IMR-90 (cell line): ENCODE results near the gene TCF7. TPM values are rescaled to one million over a fixed set of nuclear protein-coding genes. Genes with fewer than 3 reads are reported as not detected.

Experiments used
- ATAC-seq: fragments of 200-7000 bp; cut with Tn5 transposase; 2 replicates; pipeline ENCODE4 v1.9.1; 2020; ENCODE audit warnings: low read depth, mild to moderate bottlenecking, moderate library complexity
- BruUV-seq: library from RNA; stranded (reverse); fragments of 400-500 nt; replicated peaks from 2 replicates; lab custom pipeline; 2021; lab: Mats Ljungman, UMichigan
- CTCF ChIA-PET: fragments of 300-600 bp; formaldehyde crosslinking; extraction: SDS; loops from one replicate; lab custom pipeline; 2021; ENCODE audit warnings: antibody characterized with exemption; lab: Yijun Ruan, JAX
- POLR2A ChIA-PET: fragments of 300-600 bp; sonication (Branson Sonifier 250); formaldehyde crosslinking; loops from one replicate; lab custom pipeline; 2022; ENCODE audit warnings: antibody characterized with exemption; ENCODE audit not compliant: unreplicated experiment; lab: Charles Lee
- DNase-seq: peaks from one replicate; pipeline ENCODE4 v3.0.0; 2013
- H2AFZ ChIP-seq: replicated peaks from 2 replicates; pipeline ENCODE3; 2013; ENCODE audit warnings: low read length, mild to moderate bottlenecking; ENCODE audit not compliant: poor library complexity
- H2AK5ac ChIP-seq: 2 replicates; pipeline ENCODE4 v1.6.1; 2013; ENCODE audit warnings: low read depth, low read length, inconsistent platforms
- H2AK9ac ChIP-seq: replicated peaks from 2 replicates; pipeline ENCODE3; 2013; ENCODE audit warnings: mild to moderate bottlenecking, low read depth, low read length, moderate library complexity; ENCODE audit not compliant: poor library complexity
- H2BK120ac ChIP-seq: 2 replicates; pipeline ENCODE4 v1.6.1; 2013; ENCODE audit warnings: low read depth, low read length, inconsistent platforms
- H2BK15ac ChIP-seq: 3 replicates; pipeline ENCODE4 v1.6.1; 2013; ENCODE audit warnings: low read depth, low read length, inconsistent platforms
- H2BK20ac ChIP-seq: 2 replicates; pipeline ENCODE4 v1.6.1; 2013; ENCODE audit warnings: low read depth, mild to moderate bottlenecking, inconsistent platforms, low read length, moderate library complexity
- H2BK5ac ChIP-seq: 2 replicates; pipeline ENCODE4 v1.6.1; 2013; ENCODE audit warnings: mild to moderate bottlenecking, low read depth, low read length, inconsistent platforms; ENCODE audit not compliant: poor library complexity, severe bottlenecking
- H3K14ac ChIP-seq: replicated peaks from 2 replicates; pipeline ENCODE4 v1.6.1; 2013; ENCODE audit warnings: low read depth, low read length, inconsistent platforms
- H3K18ac ChIP-seq: 2 replicates; pipeline ENCODE4 v1.6.1; 2013; ENCODE audit warnings: low read depth, low read length, control low read depth
- H3K23ac ChIP-seq: 2 replicates; pipeline ENCODE4 v1.6.1; 2013; ENCODE audit warnings: low read depth, low read length, inconsistent platforms
- H3K27ac ChIP-seq: 2 replicates; pipeline ENCODE4 v1.5.1; 2013; ENCODE audit warnings: mild to moderate bottlenecking, control low read depth, low read length; ENCODE audit not compliant: insufficient read depth
- H3K27me3 ChIP-seq: 2 replicates; pipeline ENCODE4 v1.6.1; 2013; ENCODE audit warnings: low read length; ENCODE audit not compliant: control insufficient read depth, insufficient read depth
- H3K36me3 ChIP-seq: 2 replicates; pipeline ENCODE4 v1.6.1; 2013; ENCODE audit warnings: low read length, mixed read lengths; ENCODE audit not compliant: control insufficient read depth, insufficient read depth
- H3K4ac ChIP-seq: 2 replicates; pipeline ENCODE4 v1.6.1; 2013; ENCODE audit warnings: low read depth, low read length, inconsistent platforms
- H3K4me1 ChIP-seq: 2 replicates; pipeline ENCODE4 v1.6.1; 2013; ENCODE audit warnings: low read length, mixed read lengths; ENCODE audit not compliant: control insufficient read depth, insufficient read depth
- H3K4me2 ChIP-seq: 2 replicates; pipeline ENCODE4 v1.6.1; 2013; ENCODE audit warnings: low read depth, mild to moderate bottlenecking, control low read depth, low read length, moderate library complexity
- H3K4me3 ChIP-seq: 2 replicates; pipeline ENCODE4 v1.5.1; 2013; ENCODE audit warnings: low read depth, mild to moderate bottlenecking, control low read depth, low read length, moderate library complexity; ENCODE audit not compliant: insufficient read depth
- H3K56ac ChIP-seq: 2 replicates; pipeline ENCODE4 v1.6.1; 2013; ENCODE audit warnings: low read length, inconsistent platforms; ENCODE audit not compliant: insufficient read depth; ENCODE audit errors: extremely low read depth
- H3K79me1 ChIP-seq, 2 experiments: 2 replicates each; pipeline ENCODE4 v1.6.1; 2013; ENCODE audit warnings: low read length in 2 of 2, inconsistent platforms in 1 of 2, low read depth in 1 of 2
- H3K9ac ChIP-seq: 2 replicates; pipeline ENCODE4 v1.6.1; 2013; ENCODE audit warnings: low read depth, low read length, control low read depth
- H3K9me1 ChIP-seq: 2 replicates; pipeline ENCODE4 v1.6.1; 2013; ENCODE audit warnings: low read length, inconsistent platforms; ENCODE audit not compliant: insufficient read depth
- H3K9me3 ChIP-seq: 2 replicates; pipeline ENCODE4 v1.6.1; 2013; ENCODE audit warnings: low read length; ENCODE audit not compliant: control insufficient read depth, insufficient read depth
- H4K20me1 ChIP-seq: 2 replicates; pipeline ENCODE4 v1.6.1; 2013; ENCODE audit warnings: low read length, inconsistent platforms; ENCODE audit not compliant: insufficient read depth
- H4K5ac ChIP-seq: 2 replicates; pipeline ENCODE4 v1.6.1; 2013; ENCODE audit warnings: mild to moderate bottlenecking, low read depth, low read length, control low read depth
- H4K8ac ChIP-seq, 2 experiments: 2 replicates each; pipeline ENCODE4 v1.6.1; 2013; ENCODE audit warnings: low read depth in 2 of 2, low read length in 2 of 2, control low read depth in 1 of 2, inconsistent platforms in 1 of 2
- H4K91ac ChIP-seq: 2 replicates; pipeline ENCODE4 v1.6.1; 2013; ENCODE audit warnings: low read depth, low read length, inconsistent platforms; ENCODE audit not compliant: insufficient read depth
- BHLHE40 ChIP-seq: fragments of 150-350 bp; IDR thresholded peaks from 2 replicates; pipeline ENCODE4 v1.6.1; 2016; ENCODE audit warnings: mild to moderate bottlenecking, low read depth, low read length
- CEBPB ChIP-seq: IDR thresholded peaks from 2 replicates; pipeline ENCODE4 v1.6.1; 2012; ENCODE audit warnings: low read depth, low read length, improper control_type of control experiment
- CHD1 ChIP-seq: IDR thresholded peaks from 2 replicates; pipeline ENCODE4 v1.6.1; 2012; ENCODE audit warnings: low read depth, low read length, improper control_type of control experiment
- MAFK ChIP-seq: IDR thresholded peaks from 2 replicates; pipeline ENCODE4 v1.6.1; 2012; ENCODE audit warnings: low read depth, low read length, improper control_type of control experiment
- MAZ ChIP-seq: IDR thresholded peaks from 2 replicates; pipeline ENCODE4 v1.6.1; 2012; ENCODE audit warnings: low read depth, mild to moderate bottlenecking, low read length, improper control_type of control experiment, moderate library complexity, borderline replicate concordance
- MXI1 ChIP-seq: IDR thresholded peaks from 2 replicates; pipeline ENCODE4 v1.6.1; 2012; ENCODE audit warnings: low read depth, mild to moderate bottlenecking, low read length, moderate library complexity, borderline replicate concordance
- NFE2L2 ChIP-seq: fragments of 150-350 bp; IDR thresholded peaks from 2 replicates; pipeline ENCODE4 v1.6.1; 2016; ENCODE audit warnings: low read depth, mild to moderate bottlenecking, low read length
- POLR2A ChIP-seq: IDR thresholded peaks from 2 replicates; pipeline ENCODE4 v1.6.1; 2012; ENCODE audit warnings: mild to moderate bottlenecking, low read depth, low read length
- RAD21 ChIP-seq: IDR thresholded peaks from 2 replicates; pipeline ENCODE4 v1.6.1; 2012; ENCODE audit warnings: low read length, improper control_type of control experiment
- RCOR1 ChIP-seq: IDR thresholded peaks from 2 replicates; pipeline ENCODE4 v1.6.1; 2012; ENCODE audit warnings: mild to moderate bottlenecking, low read length, improper control_type of control experiment; ENCODE audit not compliant: insufficient replicate concordance
- RFX5 ChIP-seq: IDR thresholded peaks from 2 replicates; pipeline ENCODE4 v1.8.0; 2012; ENCODE audit warnings: low read depth, mild to moderate bottlenecking, low read length, moderate library complexity
- SMC3 ChIP-seq: fragments of 150-350 bp; IDR thresholded peaks from 2 replicates; pipeline ENCODE4 v1.6.1; 2016; ENCODE audit warnings: low read depth, mild to moderate bottlenecking, antibody characterized with exemption, low read length, moderate library complexity
- WGBS, 2 experiments: methylation state at CpG; one replicate each; pipeline versions ENCODE4 v1.1.5 to v1.1.7; 2013; ENCODE audit warnings: missing lambda C conversion rate in 2 of 2; ENCODE audit not compliant: insufficient read length in 1 of 2; ENCODE audit errors: extremely low coverage in 2 of 2; 5-methylcytosine and 5-hydroxymethylcytosine counted together
- dilution Hi-C: fragments of 300-500 bp; cut with HindIII; formaldehyde crosslinking; loops from one replicate; pipeline ENCODE4 v1.14.3; 2018; ENCODE audit warnings: low sequenced_read_pairs; ENCODE audit not compliant: unreplicated experiment
- in situ Hi-C: fragments of 300-500 bp; cut with MboI; formaldehyde crosslinking; loops from 3 replicates; pipeline ENCODE4 v1.14.3; 2019; ENCODE audit warnings: low sequenced_read_pairs, inconsistent platforms, mixed read lengths
- intact Hi-C: fragments of 100-400 bp; cut with micrococcal nuclease; formaldehyde crosslinking; loops from 2 replicates; pipeline ENCODE4 v1.10.0; 2022
- polyA plus RNA-seq, 3 experiments: library from polyadenylated mRNA; depleted of rRNA; stranded (reverse); fragments of >200 nt; gene quantifications; 2 replicates each; pipeline ENCODE4 v1.2.3, GENCODE V29; 2012; ENCODE audit warnings: low replicate concordance in 1 of 3
- total RNA-seq: library from RNA; depleted of rRNA; stranded (reverse); fragments of >200 nt; gene quantifications from 2 replicates; pipeline ENCODE4 v1.2.3, GENCODE V29; 2012
- TF ChIP-seq, protein P1 (sequence below): fragments of 150-350 bp; IDR thresholded peaks from 2 replicates; pipeline ENCODE4 v1.6.1; 2016; ENCODE audit warnings: low read depth, mild to moderate bottlenecking, low read length, moderate library complexity, borderline replicate concordance
- TF ChIP-seq, protein P2 (sequence below): conservative IDR thresholded peaks from 2 replicates; pipeline ENCODE4 v1.5.1; 2012; ENCODE audit warnings: mild to moderate bottlenecking, low read depth, low read length, improper control_type of control experiment
- TF ChIP-seq, protein P3 (sequence below): fragments of 150-350 bp; IDR thresholded peaks from 2 replicates; pipeline ENCODE4 v1.6.1; 2017; ENCODE audit warnings: mild to moderate bottlenecking, antibody characterized with exemption, low read length, low read depth

The TCF7 gene
- total and polyA plus RNA-seq, 2 of the 4 experiments (the other 2 are of a cell fraction) = 1.3 to 3.4 TPM

DNA sequence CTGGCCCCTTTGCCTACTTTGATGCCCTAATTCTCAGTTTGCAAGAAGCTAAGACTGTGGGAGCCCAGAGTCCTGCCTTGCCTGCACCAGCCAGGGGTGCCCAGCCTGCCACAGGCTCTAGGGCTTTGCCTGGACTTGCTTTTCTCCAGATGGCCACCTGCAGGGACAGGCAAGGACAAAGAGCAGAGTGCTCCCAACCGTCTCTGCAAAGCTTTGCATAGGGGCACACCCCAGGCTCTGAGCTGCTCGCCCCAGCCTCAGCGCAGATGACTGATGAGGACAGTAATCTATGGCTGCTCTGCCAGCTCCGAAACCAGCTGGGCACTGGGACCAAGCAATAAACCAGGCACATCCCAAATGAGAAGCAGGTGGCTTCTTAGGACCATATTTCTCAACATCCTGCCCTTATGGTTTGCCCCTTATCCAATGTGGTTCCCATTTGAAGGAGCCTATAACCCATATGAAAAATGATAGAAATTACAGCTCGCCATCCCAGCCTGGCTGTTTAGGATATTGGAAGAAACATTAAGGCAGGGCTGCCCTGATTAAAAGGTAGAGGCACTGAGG lies 25.4 kb upstream of the TCF7 start:
- Histone ChIP-seq H2BK120ac (no peak overlapping the region), H4K20me1 (no peaks in the 10 kb centered on the region), H4K5ac (no peak overlapping the region), H2AFZ (no peak overlapping the region), H3K4me1 (peaks cover 2% of the 10 kb centered on the region; the same call in 1 of the 2 replicates), H2AK9ac (no peak overlapping the region), H3K4me2 (no peak overlapping the region), H3K9me1 (no peaks in the 10 kb centered on the region), H3K27ac (no peak overlapping the region), H3K14ac (no peak overlapping the region), H3K56ac (no peak overlapping the region), H3K79me1 (no peaks in the 10 kb centered on the region), H3K18ac (no peak overlapping the region), H3K27me3 (peaks cover 47% of the 10 kb centered on the region), H3K23ac (no peak overlapping the region), H2AK5ac (no peak overlapping the region), H4K8ac (no peak overlapping the region), H3K4ac (no peak overlapping the region), H3K36me3 (no peaks in the 10 kb centered on the region), H4K91ac (no peak overlapping the region), H3K4me3 (no peak overlapping the region), H2BK20ac (no peak overlapping the region), H2BK15ac (no peak overlapping the region), H3K9ac (no peak overlapping the region), H2BK5ac (no peak overlapping the region), H3K9me3 (no peaks in the 10 kb centered on the region)
- CTCF ChIA-PET = interaction anchor here (0.9 kb wide), 1 partner anchor 12 kb away, joined by 3 read pairs; no protein-coding TSS in a partner anchor
- ATAC-seq (no peak), DNase-seq (no peak)
- 43% methylated on average over 1 of the region's 5 CpGs; no CpG with 5 or more reads in 1 of the 2 experiments for WGBS, 2 experiments
- intact Hi-C loops = no loop called here
- TF ChIP-seq CHD1 (no peak), MXI1 (no peak), SMC3 (no peak), BHLHE40 (no peak), RCOR1 (no peak), POLR2A (no peak), RAD21 (no peak), NFE2L2 (no peak), MAZ (no peak), CEBPB (no peak), MAFK (no peak), RFX5 (no peak)
- TF ChIP-seq, protein P1, sequence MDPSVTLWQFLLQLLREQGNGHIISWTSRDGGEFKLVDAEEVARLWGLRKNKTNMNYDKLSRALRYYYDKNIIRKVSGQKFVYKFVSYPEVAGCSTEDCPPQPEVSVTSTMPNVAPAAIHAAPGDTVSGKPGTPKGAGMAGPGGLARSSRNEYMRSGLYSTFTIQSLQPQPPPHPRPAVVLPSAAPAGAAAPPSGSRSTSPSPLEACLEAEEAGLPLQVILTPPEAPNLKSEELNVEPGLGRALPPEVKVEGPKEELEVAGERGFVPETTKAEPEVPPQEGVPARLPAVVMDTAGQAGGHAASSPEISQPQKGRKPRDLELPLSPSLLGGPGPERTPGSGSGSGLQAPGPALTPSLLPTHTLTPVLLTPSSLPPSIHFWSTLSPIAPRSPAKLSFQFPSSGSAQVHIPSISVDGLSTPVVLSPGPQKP = no peak
- TF ChIP-seq, protein P2, sequence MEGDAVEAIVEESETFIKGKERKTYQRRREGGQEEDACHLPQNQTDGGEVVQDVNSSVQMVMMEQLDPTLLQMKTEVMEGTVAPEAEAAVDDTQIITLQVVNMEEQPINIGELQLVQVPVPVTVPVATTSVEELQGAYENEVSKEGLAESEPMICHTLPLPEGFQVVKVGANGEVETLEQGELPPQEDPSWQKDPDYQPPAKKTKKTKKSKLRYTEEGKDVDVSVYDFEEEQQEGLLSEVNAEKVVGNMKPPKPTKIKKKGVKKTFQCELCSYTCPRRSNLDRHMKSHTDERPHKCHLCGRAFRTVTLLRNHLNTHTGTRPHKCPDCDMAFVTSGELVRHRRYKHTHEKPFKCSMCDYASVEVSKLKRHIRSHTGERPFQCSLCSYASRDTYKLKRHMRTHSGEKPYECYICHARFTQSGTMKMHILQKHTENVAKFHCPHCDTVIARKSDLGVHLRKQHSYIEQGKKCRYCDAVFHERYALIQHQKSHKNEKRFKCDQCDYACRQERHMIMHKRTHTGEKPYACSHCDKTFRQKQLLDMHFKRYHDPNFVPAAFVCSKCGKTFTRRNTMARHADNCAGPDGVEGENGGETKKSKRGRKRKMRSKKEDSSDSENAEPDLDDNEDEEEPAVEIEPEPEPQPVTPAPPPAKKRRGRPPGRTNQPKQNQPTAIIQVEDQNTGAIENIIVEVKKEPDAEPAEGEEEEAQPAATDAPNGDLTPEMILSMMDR = no peak
- TF ChIP-seq, protein P3, sequence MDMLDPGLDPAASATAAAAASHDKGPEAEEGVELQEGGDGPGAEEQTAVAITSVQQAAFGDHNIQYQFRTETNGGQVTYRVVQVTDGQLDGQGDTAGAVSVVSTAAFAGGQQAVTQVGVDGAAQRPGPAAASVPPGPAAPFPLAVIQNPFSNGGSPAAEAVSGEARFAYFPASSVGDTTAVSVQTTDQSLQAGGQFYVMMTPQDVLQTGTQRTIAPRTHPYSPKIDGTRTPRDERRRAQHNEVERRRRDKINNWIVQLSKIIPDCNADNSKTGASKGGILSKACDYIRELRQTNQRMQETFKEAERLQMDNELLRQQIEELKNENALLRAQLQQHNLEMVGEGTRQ = no peak
- POLR2A ChIA-PET = no interaction called here
- in situ Hi-C loops = no loop called here
- BruUV-seq = no TSS peak
- dilution Hi-C loops = no loop called here
